H1 (cell line): Measurements from ENCODE around the gene SRRT. TPM values are rescaled to one million over a fixed set of nuclear protein-coding genes. Genes with fewer than 3 reads are reported as not detected.

ENCODE experiments used
- CTCF ChIA-PET: fragments of 300-600 bp; sonication (Branson Sonifier 250); formaldehyde crosslinking; loops from one replicate; lab custom pipeline; 2021; ENCODE audit not compliant: partially characterized antibody; lab: Charles Lee
- POLR2A ChIA-PET: fragments of 300-600 bp; sonication (Branson Sonifier 250); formaldehyde crosslinking; loops from one replicate; lab custom pipeline; 2021; ENCODE audit warnings: inconsistent platforms; ENCODE audit not compliant: partially characterized antibody; lab: Charles Lee
- DNase-seq, 2 experiments: peaks; one replicate each; pipeline versions ENCODE4 v3.0.0 to v3.0.0-alpha.2; 2010 to 2022; ENCODE audit warnings: low spot score in 2 of 2, low read depth in 1 of 2, mixed read lengths in 1 of 2
- FAIRE-seq: peaks from 2 replicates; lab custom pipeline; 2011; peaks lifted over from hg19 to GRCh38; lab: Jason Lieb, UNC
- H2AFZ ChIP-seq: 2 replicates; pipeline ENCODE4 v1.8.1; 2012; ENCODE audit warnings: low read length, inconsistent platforms
- H2AK5ac ChIP-seq: 2 replicates; pipeline ENCODE4 v1.6.1; 2013; ENCODE audit warnings: low read depth, low read length
- H2BK120ac ChIP-seq: replicated peaks from 2 replicates; pipeline ENCODE3; 2013; ENCODE audit warnings: low read depth, low read length, inconsistent platforms
- H2BK12ac ChIP-seq: 2 replicates; pipeline ENCODE4 v1.6.1; 2013; ENCODE audit warnings: low read depth, low read length
- H2BK15ac ChIP-seq: 2 replicates; pipeline ENCODE4 v1.6.1; 2013; ENCODE audit warnings: low read length
- H2BK20ac ChIP-seq: 2 replicates; pipeline ENCODE4 v1.6.1; 2013; ENCODE audit warnings: low read length
- H2BK5ac ChIP-seq: 2 replicates; pipeline ENCODE4 v1.6.1; 2013; ENCODE audit warnings: low read depth, low read length
- H3K14ac ChIP-seq: 2 replicates; pipeline ENCODE4 v1.6.1; 2013; ENCODE audit warnings: inconsistent platforms; ENCODE audit not compliant: insufficient read length
- H3K18ac ChIP-seq: 2 replicates; pipeline ENCODE4 v1.6.1; 2013; ENCODE audit warnings: low read length; ENCODE audit errors: extremely low read depth
- H3K23ac ChIP-seq: 2 replicates; pipeline ENCODE4 v1.6.1; 2013; ENCODE audit warnings: inconsistent platforms; ENCODE audit not compliant: insufficient read length
- H3K23me2 ChIP-seq: 2 replicates; pipeline ENCODE4 v1.6.1; 2013; ENCODE audit warnings: low read depth, low read length
- H3K27ac ChIP-seq: 2 replicates; pipeline ENCODE4 v1.6.1; 2011; ENCODE audit warnings: low read depth, low read length, inconsistent platforms
- H3K27me3 ChIP-seq, 4 experiments: replicated peaks in 1 of 4; 1 replicate in 1 of 4; 2 replicates in 3 of 4; pipeline versions ENCODE4 v1.6.1 to v1.8.1; 2011 to 2013; ENCODE audit warnings: low read length in 3 of 4, mild to moderate bottlenecking in 3 of 4, inconsistent platforms in 2 of 4, mixed read lengths in 2 of 4, moderate library complexity in 1 of 4; ENCODE audit not compliant: control insufficient read depth in 3 of 4, insufficient read depth in 3 of 4; ENCODE audit errors: extremely low read depth in 1 of 4
- H3K36me3 ChIP-seq, 4 experiments: 2 replicates each; pipeline versions ENCODE4 v1.6.1 to v1.8.1; 2011 to 2013; ENCODE audit warnings: mild to moderate bottlenecking in 4 of 4, low read length in 3 of 4, moderate library complexity in 2 of 4, control low read depth in 1 of 4, inconsistent platforms in 1 of 4; ENCODE audit not compliant: insufficient read depth in 4 of 4, control insufficient read depth in 2 of 4
- H3K4ac ChIP-seq: replicated peaks from 2 replicates; pipeline ENCODE3; 2013; ENCODE audit warnings: low read length, low read depth, mixed read lengths, inconsistent platforms; ENCODE audit not compliant: insufficient read length
- H3K4me1 ChIP-seq, 4 experiments: replicated peaks in 1 of 4; 1 replicate in 1 of 4; 2 replicates in 3 of 4; pipeline versions ENCODE4 v1.6.1 to v1.8.1; 2011 to 2013; ENCODE audit warnings: low read length in 3 of 4, inconsistent platforms in 2 of 4, mixed read lengths in 1 of 4; ENCODE audit not compliant: insufficient read depth in 4 of 4, control insufficient read depth in 3 of 4
- H3K4me2 ChIP-seq, 2 experiments: 2 replicates each; pipeline versions ENCODE4 v1.6.1 to v1.8.1; 2011 to 2013; ENCODE audit warnings: low read depth in 2 of 2, low read length in 2 of 2, control low read depth in 1 of 2, inconsistent platforms in 1 of 2, mild to moderate bottlenecking in 1 of 2; ENCODE audit not compliant: insufficient read depth in 1 of 2
- H3K4me3 ChIP-seq, 4 experiments: fragments of 200-600, 300-600 bp in 1 of 4; sonication (generic), shearing (Covaris generic), sonication (Bioruptor Twin) in 1 of 4; 2 replicates each; pipeline versions ENCODE4 v1.5.1 to v1.8.1; 2011 to 2016; ENCODE audit warnings: low read length in 4 of 4, low read depth in 3 of 4, control low read depth in 2 of 4, inconsistent platforms in 2 of 4, mild to moderate bottlenecking in 2 of 4, mixed read lengths in 1 of 4, moderate library complexity in 1 of 4; ENCODE audit not compliant: insufficient read depth in 2 of 4; ENCODE audit errors: extremely low read depth in 1 of 4
- H3K56ac ChIP-seq: replicated peaks from 2 replicates; pipeline ENCODE3; 2013; ENCODE audit warnings: low read depth, mild to moderate bottlenecking, mixed read lengths, low read length, inconsistent platforms; ENCODE audit not compliant: insufficient read length
- H3K79me1 ChIP-seq: 2 replicates; pipeline ENCODE4 v1.6.1; 2013; ENCODE audit warnings: low read depth, low read length, control low read depth
- H3K79me2 ChIP-seq, 2 experiments: 2 replicates each; pipeline versions ENCODE4 v1.6.1 to v1.8.1; 2012 to 2013; ENCODE audit warnings: low read length in 2 of 2, mild to moderate bottlenecking in 2 of 2, inconsistent platforms in 1 of 2; ENCODE audit not compliant: insufficient read depth in 2 of 2, control insufficient read depth in 1 of 2
- H3K9ac ChIP-seq, 4 experiments: replicated peaks in 1 of 4; 1 replicate in 1 of 4; 2 replicates in 3 of 4; pipeline versions ENCODE4 v1.6.1 to v1.8.1; 2011 to 2013; ENCODE audit warnings: low read depth in 3 of 4, low read length in 3 of 4, control low read depth in 2 of 4, mild to moderate bottlenecking in 2 of 4, moderate library complexity in 2 of 4, inconsistent platforms in 1 of 4; ENCODE audit errors: extremely low read depth in 1 of 4
- H3K9me3 ChIP-seq, 2 experiments: 2 replicates each; pipeline versions ENCODE4 v1.6.1 to v1.8.1; 2012 to 2013; ENCODE audit warnings: mild to moderate bottlenecking in 2 of 2, moderate library complexity in 2 of 2, control low read depth in 1 of 2, inconsistent platforms in 1 of 2, low read depth in 1 of 2, low read length in 1 of 2, mixed read lengths in 1 of 2; ENCODE audit not compliant: insufficient read depth in 2 of 2
- H4K20me1 ChIP-seq, 2 experiments: replicated peaks in 1 of 2; 2 replicates each; pipeline versions ENCODE3 to v1.8.1; 2011 to 2013; ENCODE audit warnings: inconsistent platforms in 2 of 2, low read length in 2 of 2, mild to moderate bottlenecking in 1 of 2; ENCODE audit not compliant: insufficient read depth in 2 of 2, control insufficient read depth in 1 of 2
- H4K5ac ChIP-seq: 2 replicates; pipeline ENCODE4 v1.6.1; 2013; ENCODE audit warnings: low read length, low read depth, mixed read lengths, inconsistent platforms; ENCODE audit not compliant: insufficient read length
- H4K8ac ChIP-seq: 2 replicates; pipeline ENCODE4 v1.8.0; 2013; ENCODE audit warnings: mild to moderate bottlenecking, moderate library complexity, low read length, inconsistent platforms; ENCODE audit not compliant: insufficient read depth; ENCODE audit errors: extremely low read depth
- H4K91ac ChIP-seq: replicated peaks from 2 replicates; pipeline ENCODE3; 2013; ENCODE audit warnings: low read length, mixed read lengths, inconsistent platforms; ENCODE audit not compliant: insufficient read length
- ATF2 ChIP-seq: IDR thresholded peaks from 2 replicates; pipeline ENCODE4 v1.6.1; 2012; ENCODE audit warnings: low read length, inconsistent platforms
- CHD1 ChIP-seq: IDR thresholded peaks from 2 replicates; pipeline ENCODE4 v1.6.1; 2012; ENCODE audit warnings: low read depth, low read length, improper control_type of control experiment
- WGBS, 2 experiments: shearing (Covaris generic) in 1 of 2; methylation state at CpG; one replicate each; pipeline versions ENCODE4 v1.1.6 to v1.1.7; 2013 to 2015; ENCODE audit warnings: low lambda C conversion rate in 2 of 2, mixed read lengths in 2 of 2, inconsistent platforms in 1 of 2, low coverage in 1 of 2, missing lambda C conversion rate in 1 of 2; ENCODE audit not compliant: insufficient replicate concordance in 2 of 2, insufficient coverage in 1 of 2, insufficient read length in 1 of 2; ENCODE audit errors: extremely low coverage in 1 of 2, missing lambda C conversion rate in 1 of 2; 5-methylcytosine and 5-hydroxymethylcytosine counted together
- long read RNA-seq, 2 experiments: library from RNA in 1 of 2; library from capped mRNA in 1 of 2; stranded (forward); transcript quantifications; one replicate each; pipeline ENCODE4 v2.0.0, GENCODE V29; 2021; ENCODE audit warnings: inconsistent platforms in 1 of 2
- polyA minus RNA-seq, 3 experiments: library from RNA; depleted of rRNA, polyadenylated mRNA; stranded (reverse); fragments of >200 nt; gene quantifications; 1 replicate in 2 of 3; 2 replicates in 1 of 3; pipeline ENCODE4 v1.2.3, GENCODE V29; 2011
- polyA plus RNA-seq, 7 experiments: library from polyadenylated mRNA; depleted of rRNA in 3 of 7; stranded (reverse) in 5 of 7; unstranded in 2 of 7; fragments of >200 nt in 5 of 7; fragments of 200-250 nt in 2 of 7; gene quantifications; 1 replicate in 5 of 7; 2 replicates in 1 of 7; 4 replicates in 1 of 7; pipeline versions ENCODE4 v1.2.1 to v1.2.3, GENCODE V29; 2011 to 2013; ENCODE audit warnings: missing spikeins in 2 of 7, mixed read lengths in 2 of 7
- total RNA-seq: library from RNA; stranded (reverse); fragmentation: NEBNext Ultra II Directional; extraction: Animal tissue kit (Norgen Biotek cat#: 25700); gene quantifications from 2 replicates; pipeline ENCODE4 v1.2.1, GENCODE V29; 2021

Gene SRRT, protein sequence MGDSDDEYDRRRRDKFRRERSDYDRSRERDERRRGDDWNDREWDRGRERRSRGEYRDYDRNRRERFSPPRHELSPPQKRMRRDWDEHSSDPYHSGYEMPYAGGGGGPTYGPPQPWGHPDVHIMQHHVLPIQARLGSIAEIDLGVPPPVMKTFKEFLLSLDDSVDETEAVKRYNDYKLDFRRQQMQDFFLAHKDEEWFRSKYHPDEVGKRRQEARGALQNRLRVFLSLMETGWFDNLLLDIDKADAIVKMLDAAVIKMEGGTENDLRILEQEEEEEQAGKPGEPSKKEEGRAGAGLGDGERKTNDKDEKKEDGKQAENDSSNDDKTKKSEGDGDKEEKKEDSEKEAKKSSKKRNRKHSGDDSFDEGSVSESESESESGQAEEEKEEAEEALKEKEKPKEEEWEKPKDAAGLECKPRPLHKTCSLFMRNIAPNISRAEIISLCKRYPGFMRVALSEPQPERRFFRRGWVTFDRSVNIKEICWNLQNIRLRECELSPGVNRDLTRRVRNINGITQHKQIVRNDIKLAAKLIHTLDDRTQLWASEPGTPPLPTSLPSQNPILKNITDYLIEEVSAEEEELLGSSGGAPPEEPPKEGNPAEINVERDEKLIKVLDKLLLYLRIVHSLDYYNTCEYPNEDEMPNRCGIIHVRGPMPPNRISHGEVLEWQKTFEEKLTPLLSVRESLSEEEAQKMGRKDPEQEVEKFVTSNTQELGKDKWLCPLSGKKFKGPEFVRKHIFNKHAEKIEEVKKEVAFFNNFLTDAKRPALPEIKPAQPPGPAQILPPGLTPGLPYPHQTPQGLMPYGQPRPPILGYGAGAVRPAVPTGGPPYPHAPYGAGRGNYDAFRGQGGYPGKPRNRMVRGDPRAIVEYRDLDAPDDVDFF
- total RNA-seq (237 and 239 TPM in 2 replicates), polyA plus RNA-seq (2011; rRNA removed) (66.7 and 103 TPM in 2 replicates), polyA minus RNA-seq (2011; rRNA and poly(A)+ RNA removed) (44.1 and 59.4 TPM in 2 replicates)
- polyA plus RNA-seq (2011; cell fraction: cytosol; rRNA removed) = 78.5 TPM
- 456 TPM for polyA plus RNA-seq (2011; cell fraction: nucleus; rRNA removed)
- polyA plus RNA-seq (2012, experiment 1 of 2) = 212 to 245 TPM (median 235 TPM) in 4 replicates
- polyA plus RNA-seq (2012, experiment 2 of 2) = 131 TPM
- 167 TPM for polyA plus RNA-seq (2013, experiment 1 of 2)
- 144 TPM for polyA plus RNA-seq (2013, experiment 2 of 2)
- 112 TPM for polyA minus RNA-seq (2011; cell fraction: cytosol; rRNA and poly(A)+ RNA removed)
- 143 TPM for polyA minus RNA-seq (2011; cell fraction: nucleus; rRNA and poly(A)+ RNA removed)
- long read RNA-seq, experiment 1, partial matches to known transcripts = 51 of 55 reads
- long read RNA-seq, experiment 1, other reads (novel, unspliced or antisense) = 1 of 55 reads
- long read RNA-seq, experiment 2, transcript SRRT-213 (20 exons, 2,905 nt) = major isoform, 12 of 37 reads
- long read RNA-seq, experiment 2, partial matches to known transcripts = 13 of 37 reads
- long read RNA-seq, experiment 2, other reads (novel, unspliced or antisense) = 3 of 37 reads

- peak within 1 kb of the TSS; percentile 96 for H4K8ac ChIP-seq
- H2AK5ac ChIP-seq = peak within 1 kb of the TSS; percentile 33
- H4K20me1 ChIP-seq = peaks cover 8 to 11% of the 10 kb centered on the region in 2 experiments
- peaks cover 28 to 46% of the 10 kb centered on the region in 2 experiments for H3K79me2 ChIP-seq
- H3K4me3 ChIP-seq = peak within 1 kb of the TSS; percentile 81 to 93 (median 91)
- H3K18ac ChIP-seq = peak within 1 kb of the TSS; percentile 93
- H2AFZ ChIP-seq = no peak within 1 kb of the TSS
- H3K56ac ChIP-seq = peak within 1 kb of the TSS; percentile 81
- 4% methylated on average over 55 of the region's 79 CpGs; no CpG with 5 or more reads in 1 of the 2 experiments for WGBS, 2 experiments
- peak within 1 kb of the TSS; percentile 67 to 82 for H3K4me2 ChIP-seq
- peak within 1 kb of the TSS; percentile 89 for H3K4ac ChIP-seq
- DNase-seq (peak; percentile 95 to 97), FAIRE-seq (peak; percentile 70)
- H2BK20ac ChIP-seq = no peak within 1 kb of the TSS
- no peak within 1 kb of the TSS for H3K14ac ChIP-seq
- peaks cover 24 to 59% (median 36%) of the 10 kb centered on the region in 4 experiments for H3K36me3 ChIP-seq
- no peak within 1 kb of the TSS for H2BK120ac ChIP-seq
- ChIA-PET CTCF (interaction anchor here (0.6 to 2.7 kb wide), 6 partner anchors 10 to 239 kb away, joined by 3 to 8 read pairs (median 3); partner anchors contain the start of gene SLC12A9), POLR2A (interaction anchor here (0.5 to 15.1 kb wide), 46 partner anchors 8 to 262 kb away, joined by 3 to 313 read pairs (median 4); partner anchors contain the start of genes EPHB4, MOSPD3, POP7 and SLC12A9)
- peaks cover 4% of the 10 kb centered on the region for H3K79me1 ChIP-seq
- H3K27ac ChIP-seq = peak within 1 kb of the TSS; percentile 93
- peak within 1 kb of the TSS; percentile 58 for H4K91ac ChIP-seq
- no peaks in the 10 kb centered on the region for H3K9me3 ChIP-seq
- H3K4me1 ChIP-seq = peaks cover 0 to 9% (median 1%) of the 10 kb centered on the region in 4 experiments; a peak in 3 of 7 replicates
- H3K27me3 ChIP-seq = no peaks in the 10 kb centered on the region
- peak within 1 kb of the TSS; percentile 75; the same call in 1 of the 2 replicates for H2BK12ac ChIP-seq
- peak within 1 kb of the TSS; percentile 95 for H2BK5ac ChIP-seq
- peak within 1 kb of the TSS; percentile 9 for H2BK15ac ChIP-seq
- peak within 1 kb of the TSS; percentile 77 to 95 (median 94) for H3K9ac ChIP-seq
- peak within 1 kb of the TSS; percentile 96 for H4K5ac ChIP-seq
- H3K23me2 ChIP-seq = peaks cover 8% of the 10 kb centered on the region
- H3K23ac ChIP-seq = no peak within 1 kb of the TSS
- TF ChIP-seq ATF2 (peak; percentile 84; the same call in 1 of the 2 replicates), CHD1 (no peak; the same call in 1 of the 2 replicates)
Observed at GRCh38 chr7:100874577-100875355, at the start of gene SRRT. TSS of gene SRRT (plus strand) at chr7:100875103. CDS start at chr7:100875591, 488 bp downstream.
